Measurements from ENCODE around the gene IFNK.
A peak's percentile ranks its signal among the peaks of the same experiment; 100 is the strongest.

DNA sequence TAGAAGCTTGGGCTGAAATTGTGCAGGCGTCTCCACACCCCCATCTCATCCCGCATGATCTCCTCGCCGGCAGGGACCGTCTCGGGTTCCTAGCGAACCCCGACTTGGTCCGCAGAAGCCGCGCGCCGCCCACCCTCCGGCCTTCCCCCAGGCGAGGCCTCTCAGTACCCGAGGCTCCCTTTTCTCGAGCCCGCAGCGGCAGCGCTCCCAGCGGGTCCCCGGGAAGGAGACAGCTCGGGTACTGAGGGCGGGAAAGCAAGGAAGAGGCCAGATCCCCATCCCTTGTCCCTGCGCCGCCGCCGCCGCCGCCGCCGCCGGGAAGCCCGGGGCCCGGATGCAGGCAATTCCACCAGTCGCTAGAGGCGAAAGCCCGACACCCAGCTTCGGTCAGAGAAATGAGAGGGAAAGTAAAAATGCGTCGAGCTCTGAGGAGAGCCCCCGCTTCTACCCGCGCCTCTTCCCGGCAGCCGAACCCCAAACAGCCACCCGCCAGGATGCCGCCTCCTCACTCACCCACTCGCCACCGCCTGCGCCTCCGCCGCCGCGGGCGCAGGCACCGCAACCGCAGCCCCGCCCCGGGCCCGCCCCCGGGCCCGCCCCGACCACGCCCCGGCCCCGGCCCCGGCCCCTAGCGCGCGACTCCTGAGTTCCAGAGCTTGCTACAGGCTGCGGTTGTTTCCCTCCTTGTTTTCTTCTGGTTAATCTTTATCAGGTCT, 49.0 kb downstream of the IFNK start, which contains the start of gene C9orf72:
- TF ChIP-seq CTCF (IDR thresholded peaks at IDR 0.05; ENCODE audit: low read depth, low read length, missing input control) = no peak
- no peak for TF ChIP-seq TAF1 (conservative IDR thresholded peaks at IDR 0.05)
- TF ChIP-seq YY1 (IDR thresholded peaks at IDR 0.05) = peak; percentile 33
- TF ChIP-seq EGR1 (IDR thresholded peaks at IDR 0.05; ENCODE audit: low read depth in 2 of 2) = no peak
- TF ChIP-seq FOXA1 (IDR thresholded peaks at IDR 0.05) = no peak
